AG09319 (cell line): Measurements from ENCODE around the gene SLC38A10.

Source experiments
- DNase-seq: peaks from one replicate; pipeline ENCODE4 v3.0.0-alpha.2; 2010; ENCODE audit warnings: low read depth; ENCODE audit errors: extremely low read depth
- TF ChIP-seq, protein P1 (sequence below): IDR thresholded peaks from 2 replicates; pipeline ENCODE4 v1.5.1; 2011; ENCODE audit warnings: low read depth, mild to moderate bottlenecking, inconsistent platforms, low read length, moderate library complexity

Gene SLC38A10

DNA sequence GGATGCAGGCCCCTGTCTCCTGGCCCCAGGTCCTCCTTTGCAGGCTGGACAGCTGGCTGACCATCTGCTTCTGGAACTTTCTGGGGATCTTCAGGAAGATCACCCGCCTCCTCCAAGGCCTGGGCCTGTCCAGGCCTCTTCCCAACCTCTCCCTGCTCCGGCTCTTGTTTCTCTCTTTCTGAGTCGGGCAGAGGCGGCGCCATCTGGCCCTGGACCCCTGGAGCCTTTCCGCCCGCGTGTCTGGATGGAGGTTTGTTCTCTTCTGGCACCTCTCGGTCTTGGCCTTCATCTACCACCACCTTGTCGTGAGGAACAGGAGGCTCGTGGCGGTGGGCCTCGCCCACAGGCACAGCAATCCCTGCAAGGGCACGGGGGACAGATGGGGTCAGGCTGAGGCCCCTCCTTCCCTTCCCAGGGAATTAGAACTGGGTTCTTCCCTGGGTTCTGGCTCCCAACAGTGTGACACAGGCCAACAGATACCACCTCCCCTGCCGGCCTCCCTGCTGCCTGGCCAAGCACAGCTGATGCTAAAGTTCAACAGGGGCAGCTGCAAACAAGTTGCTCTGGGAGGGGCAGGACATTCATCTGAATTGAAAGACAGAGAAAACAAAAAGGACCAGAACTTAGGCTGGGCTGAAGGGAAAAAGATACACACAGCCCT, 42.7 kb downstream of the SLC38A10 start:
- DNase-seq = no peak
- TF ChIP-seq, protein P1, sequence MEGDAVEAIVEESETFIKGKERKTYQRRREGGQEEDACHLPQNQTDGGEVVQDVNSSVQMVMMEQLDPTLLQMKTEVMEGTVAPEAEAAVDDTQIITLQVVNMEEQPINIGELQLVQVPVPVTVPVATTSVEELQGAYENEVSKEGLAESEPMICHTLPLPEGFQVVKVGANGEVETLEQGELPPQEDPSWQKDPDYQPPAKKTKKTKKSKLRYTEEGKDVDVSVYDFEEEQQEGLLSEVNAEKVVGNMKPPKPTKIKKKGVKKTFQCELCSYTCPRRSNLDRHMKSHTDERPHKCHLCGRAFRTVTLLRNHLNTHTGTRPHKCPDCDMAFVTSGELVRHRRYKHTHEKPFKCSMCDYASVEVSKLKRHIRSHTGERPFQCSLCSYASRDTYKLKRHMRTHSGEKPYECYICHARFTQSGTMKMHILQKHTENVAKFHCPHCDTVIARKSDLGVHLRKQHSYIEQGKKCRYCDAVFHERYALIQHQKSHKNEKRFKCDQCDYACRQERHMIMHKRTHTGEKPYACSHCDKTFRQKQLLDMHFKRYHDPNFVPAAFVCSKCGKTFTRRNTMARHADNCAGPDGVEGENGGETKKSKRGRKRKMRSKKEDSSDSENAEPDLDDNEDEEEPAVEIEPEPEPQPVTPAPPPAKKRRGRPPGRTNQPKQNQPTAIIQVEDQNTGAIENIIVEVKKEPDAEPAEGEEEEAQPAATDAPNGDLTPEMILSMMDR = no peak

DNA sequence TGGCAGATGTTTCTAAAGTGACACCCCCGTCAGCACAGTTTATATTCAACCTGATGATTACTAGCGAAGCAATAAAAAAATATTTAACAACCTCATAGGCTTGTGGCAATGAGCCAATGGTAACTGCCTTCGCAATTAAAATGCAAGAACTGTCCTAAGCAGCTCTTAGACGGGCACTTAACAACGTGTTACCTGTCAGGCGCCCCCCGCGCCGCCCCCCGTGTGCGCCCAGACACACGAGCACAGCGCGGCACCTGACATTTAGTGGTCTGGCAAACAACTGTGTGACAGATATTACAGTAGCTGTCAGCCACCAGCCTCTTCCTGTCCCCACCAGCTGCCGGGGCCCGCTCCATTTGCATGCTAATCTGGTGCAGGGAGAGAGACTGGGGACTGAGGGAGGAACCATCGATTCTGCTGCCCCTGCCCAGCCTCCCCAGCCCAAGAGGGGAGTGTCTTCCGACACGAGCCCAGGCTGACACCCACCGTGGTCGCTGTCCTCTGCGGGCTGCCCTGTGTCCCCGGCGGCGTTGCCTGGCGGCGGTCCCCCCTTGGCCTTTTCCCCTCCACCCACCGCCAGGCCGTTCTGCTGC, 43.3 kb downstream of the SLC38A10 start:
- DNase-seq = no peak
- TF ChIP-seq, protein P1 = no peak

DNA sequence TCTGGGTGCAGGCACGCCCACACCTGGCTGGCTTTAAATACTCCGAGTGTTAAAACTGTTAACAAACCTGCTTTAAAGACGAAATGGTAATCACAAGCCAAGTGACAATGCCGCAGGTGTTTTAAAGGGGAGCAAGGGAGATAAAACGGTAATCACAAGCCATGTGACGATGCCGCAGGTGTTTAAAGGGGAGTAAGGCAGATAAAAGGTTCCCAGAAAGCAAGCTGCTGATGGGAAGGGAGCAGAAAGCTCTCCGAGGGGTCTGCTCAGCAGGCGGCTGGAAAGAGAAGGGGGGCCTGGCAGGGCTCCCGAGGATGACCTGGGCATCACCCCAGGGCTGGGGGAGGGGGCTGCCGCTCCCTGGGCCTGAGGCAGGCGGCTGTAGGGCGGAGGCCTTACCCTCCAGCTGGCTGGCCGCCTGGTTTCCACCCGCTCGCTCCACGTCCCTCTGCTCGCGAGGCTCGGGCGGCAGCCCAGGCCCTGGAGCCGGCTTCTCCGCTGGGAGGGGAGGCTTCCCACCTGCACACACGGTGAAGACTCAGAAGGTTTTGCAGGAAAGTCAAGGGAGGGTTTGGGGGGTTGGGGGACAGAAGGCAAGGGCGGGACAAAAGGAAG, 43.9 kb downstream of the SLC38A10 start:
- DNase-seq = no peak
- TF ChIP-seq, protein P1 = no peak

DNA sequence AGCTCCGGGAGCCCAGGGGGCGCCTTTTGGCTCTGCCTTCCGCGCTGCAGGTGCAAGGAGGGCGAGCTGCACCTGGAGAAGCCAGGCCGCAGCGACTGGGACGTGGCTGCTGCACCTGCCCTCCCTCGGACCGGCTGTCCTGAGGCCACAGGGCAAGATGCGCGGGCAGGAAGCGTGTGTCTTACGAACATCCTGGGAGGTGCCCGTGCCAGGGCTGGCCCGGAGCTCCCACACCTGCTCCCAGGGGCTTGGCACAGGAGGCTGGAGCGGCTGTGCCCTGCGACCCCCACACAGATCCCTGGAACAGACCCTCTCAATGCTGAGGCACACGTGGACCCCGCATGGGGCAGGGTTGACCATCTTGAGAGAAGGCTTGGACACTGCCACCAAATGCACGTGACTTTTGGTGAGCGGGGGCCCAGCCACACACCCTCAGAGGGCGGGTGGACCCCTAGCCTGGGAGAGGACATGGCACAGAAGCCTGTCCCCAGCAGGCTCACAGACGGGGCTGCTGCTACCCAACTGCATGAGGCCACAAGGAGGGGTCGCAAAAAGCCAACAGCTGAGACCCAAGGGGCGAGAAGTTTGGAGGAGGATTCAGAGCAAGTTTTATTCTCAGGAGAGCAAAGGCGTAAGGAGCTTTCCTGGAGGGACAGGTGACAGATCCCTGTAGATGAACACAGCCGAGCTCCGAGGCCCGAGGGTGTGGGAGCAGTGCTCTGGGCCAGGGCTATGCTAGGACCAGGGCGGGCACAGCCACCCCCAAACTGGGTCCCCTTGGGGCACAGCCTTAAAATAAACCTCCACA, 44.6 kb downstream of the SLC38A10 start:
- no peak for DNase-seq
- TF ChIP-seq, protein P1 = no peak

DNA sequence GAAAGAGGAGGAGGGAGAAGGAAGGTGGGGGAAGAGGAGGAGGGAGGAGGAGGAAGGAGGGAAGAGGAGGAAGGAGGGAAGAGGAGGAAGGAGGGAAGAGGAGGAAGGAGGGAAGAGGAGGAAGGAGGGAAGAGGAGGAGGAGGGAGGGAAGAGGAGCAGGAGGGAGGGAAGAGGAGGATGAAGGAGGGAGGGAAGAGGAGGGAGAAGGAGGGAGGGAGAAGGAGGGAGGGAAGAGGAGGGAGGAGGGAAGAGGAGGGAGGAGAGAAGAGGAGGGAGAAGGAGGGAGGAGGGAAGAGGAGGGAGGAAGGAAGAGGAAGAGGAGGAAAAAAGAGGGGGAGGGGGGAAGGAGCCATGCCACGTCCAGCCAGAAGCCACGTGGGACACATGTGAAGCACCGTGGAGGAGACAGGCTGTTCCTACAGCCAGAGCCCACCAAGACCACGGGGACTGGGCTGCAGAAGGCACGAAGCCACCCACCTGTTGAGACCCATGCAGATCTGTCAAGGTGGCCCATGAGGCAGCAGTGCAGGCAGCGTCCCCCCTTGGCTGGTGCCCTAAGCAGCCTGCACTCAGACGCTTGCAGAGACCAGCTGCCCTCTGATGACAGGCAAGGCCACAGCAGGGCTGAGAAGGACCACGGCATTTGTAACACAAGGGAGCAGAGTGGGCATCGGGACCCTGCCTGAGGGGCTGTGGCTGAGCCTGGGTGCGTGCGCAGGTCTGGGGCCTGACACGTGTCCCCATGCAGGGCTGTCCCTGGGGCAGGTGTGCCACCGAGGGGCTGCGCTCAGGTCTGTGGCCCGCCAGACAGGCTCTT, 45.7 kb downstream of the SLC38A10 start:
- no peak for DNase-seq
- TF ChIP-seq, protein P1 = no peak

DNA sequence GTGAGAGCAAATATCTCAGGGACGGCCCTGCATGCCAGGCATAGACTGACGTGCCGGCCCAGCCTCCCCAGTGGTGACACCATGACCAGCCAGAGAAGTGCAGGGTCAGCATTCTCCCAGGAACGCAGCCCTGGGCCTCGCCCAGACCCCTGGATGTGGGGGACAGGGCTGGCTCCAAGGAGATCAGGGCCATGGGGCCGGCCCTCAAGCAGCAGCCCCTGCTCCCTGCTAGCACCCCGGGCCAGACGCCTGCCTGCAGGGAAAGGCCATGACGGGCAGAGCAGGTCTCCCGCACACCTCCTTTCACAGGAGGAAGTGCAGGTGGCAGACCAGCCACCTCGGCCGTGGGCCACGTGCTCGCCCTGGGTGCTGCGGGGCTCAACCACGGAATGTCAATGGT, 46.5 kb downstream of the SLC38A10 start:
- DNase-seq = no peak
- TF ChIP-seq, protein P1 = no peak
